Lung microvascular endothelial cell (primary cell): ENCODE data around the gene BCAS3. TPM values are rescaled to one million over a fixed set of nuclear protein-coding genes. Genes with fewer than 3 reads are reported as not detected.

ENCODE experiments used
- DNase-seq, 2 donors: peaks; one replicate each; pipeline versions ENCODE4 v3.0.0 to v3.0.0-alpha.2; 2010; ENCODE audit warnings: low read depth in 2 of 2
- total RNA-seq: library from RNA; depleted of rRNA; stranded (reverse); fragments of >200 nt; gene quantifications from 2 replicates; pipeline ENCODE4 v1.2.1, GENCODE V29; 2014

Gene BCAS3
- total RNA-seq, 1 donor from 2014 or later = 17.9 TPM

DNA sequence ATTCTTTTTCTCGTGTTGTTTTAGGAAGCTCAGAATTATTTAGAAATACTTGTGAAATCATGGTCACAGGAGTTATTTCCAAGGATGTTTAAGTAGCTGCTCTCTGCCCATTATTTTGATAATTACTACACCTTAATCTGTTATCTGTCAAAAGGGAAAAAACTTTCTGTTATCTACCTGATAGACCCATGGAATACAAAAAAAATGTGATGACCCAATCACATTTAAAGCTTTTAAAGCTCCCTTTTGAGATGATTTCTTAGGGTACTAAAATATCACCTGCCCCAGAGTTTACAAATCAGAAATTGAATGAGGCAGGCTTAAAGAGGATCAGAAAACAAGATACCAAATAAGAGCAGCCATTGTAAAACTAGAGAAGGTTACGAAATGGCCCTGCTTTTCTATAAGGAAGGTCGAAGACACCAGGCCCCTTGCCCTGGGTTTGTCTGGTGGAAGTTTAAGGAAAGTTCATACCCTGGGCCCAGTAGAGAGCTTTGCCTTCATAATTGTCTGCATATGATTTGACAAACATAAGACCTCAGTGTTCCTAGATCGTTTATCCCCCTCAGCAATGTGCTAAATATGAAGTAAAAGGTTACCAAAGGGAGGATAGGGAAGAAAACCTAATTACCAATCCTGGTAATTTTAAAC lies 572.1 kb downstream of the BCAS3 start:
- no peak for DNase-seq

DNA sequence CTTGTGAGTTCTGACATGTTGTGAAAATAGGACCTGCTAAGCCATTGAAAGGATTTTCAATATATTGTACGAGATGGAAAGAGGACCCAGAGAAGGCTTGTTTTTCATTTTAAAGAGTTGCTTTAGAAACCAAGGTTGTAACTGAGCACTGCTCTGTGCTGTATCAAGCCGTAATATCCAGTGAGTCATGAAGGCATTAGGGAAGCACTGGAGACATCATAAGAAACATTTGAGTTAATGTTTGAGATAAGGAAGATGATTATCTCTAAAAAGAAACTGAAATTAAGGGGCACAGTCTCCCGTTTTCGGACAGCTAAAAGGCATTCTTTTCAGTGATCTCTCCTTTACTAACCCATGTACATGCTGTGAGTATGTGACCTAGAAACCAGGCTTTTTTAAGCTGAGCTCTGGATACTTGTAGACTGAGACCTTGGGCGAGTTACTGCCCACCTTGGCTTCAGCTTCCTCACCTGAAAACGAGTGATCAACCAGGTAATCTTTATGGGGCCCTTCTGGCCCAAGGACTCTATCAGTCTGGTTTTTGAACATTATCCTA lies 572.8 kb downstream of the BCAS3 start:
- peak in 1 of 2 donors; percentile 38 for DNase-seq

DNA sequence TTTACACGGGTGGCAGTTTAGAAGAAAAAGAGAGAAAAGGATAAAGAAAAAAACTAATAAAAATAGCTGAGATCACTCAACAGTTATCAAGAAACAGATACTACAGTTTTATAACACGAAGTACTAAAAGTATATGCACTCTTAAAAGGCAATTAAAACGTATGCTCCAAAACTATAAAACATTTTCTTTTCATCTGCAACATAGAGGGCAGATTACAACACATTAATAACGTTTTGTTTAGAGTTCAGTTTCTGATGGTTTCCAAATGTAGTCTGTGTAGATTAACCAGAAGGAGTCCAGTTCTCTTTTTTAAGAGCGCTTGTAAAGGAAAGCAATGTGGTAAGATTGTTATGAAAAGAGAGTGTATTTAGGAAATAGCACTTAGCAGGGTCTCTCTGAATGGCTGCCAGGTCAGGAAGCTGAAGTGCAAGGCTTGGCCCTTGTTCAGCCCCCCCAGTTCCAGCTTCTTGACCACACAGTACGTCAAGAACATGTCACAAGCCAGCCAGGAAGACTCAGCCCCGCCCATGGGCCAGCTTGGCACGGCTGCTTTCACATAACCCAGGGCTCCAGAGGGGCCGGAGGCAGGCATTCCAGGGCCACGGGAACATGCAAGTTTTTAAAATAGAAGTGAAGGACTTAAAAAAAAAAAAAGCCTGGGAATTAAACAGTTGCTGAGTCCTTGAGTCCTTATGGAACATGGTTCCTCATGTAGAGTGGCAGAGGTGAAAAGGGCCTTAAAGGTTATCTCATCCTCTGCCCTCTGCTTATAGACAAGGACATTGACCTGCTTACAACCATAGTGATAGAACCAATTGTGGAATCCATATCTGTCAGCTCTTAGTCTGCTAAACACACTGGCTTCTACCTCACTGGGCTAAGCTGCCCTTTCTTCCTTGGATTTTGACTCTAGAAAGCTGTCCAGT lies 574.6 kb downstream of the BCAS3 start:
- DNase-seq = peak in 1 of 2 donors; percentile 93

DNA sequence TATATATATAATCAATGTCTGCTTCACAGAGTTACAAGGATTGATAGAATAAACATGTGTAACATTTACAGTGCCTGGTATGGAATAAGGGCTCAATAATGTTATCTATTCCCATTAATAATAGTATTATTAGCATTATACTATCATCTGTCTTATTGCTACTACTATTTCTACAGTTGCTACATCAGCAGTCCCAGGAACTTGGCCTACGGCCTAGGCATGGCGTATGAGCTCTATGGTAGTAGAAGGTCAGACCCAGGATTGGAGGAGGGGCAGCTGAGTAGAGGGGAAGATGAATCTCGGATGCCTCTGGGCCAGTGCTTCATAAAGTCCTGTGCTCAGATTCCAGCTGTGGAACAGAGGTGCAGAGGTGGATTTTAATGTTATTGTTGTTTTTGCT lies 575.7 kb downstream of the BCAS3 start:
- no peak for DNase-seq

DNA sequence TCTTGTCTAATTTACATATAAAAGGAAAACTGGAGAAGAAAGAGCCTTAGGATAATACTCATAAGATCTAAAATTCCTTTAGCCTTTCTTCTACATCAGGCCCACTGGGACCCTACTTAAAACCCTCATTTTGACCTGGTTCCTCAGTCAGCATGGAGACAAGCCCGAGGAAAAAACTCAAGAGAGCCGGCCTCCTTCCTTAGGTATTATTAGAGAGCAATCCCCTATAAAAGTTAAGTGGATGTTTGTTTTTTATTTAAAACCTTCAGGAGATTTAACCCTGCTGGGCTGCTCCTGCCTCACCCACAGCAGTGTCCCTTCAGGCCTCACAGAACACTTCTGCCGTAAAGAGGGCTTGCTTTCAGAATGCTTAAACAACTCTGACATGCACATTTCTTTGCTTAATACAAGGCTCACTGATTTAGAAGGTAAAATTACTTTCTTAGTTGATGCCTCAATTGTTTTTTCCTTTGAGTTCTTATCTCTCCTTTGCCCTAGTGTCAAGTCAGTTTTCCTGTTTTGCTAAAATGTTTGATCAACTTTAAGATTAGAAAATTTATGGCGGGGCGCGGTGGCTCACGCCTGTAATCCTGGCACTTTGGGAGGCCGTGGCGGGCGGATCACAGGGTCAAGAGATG lies 576.4 kb downstream of the BCAS3 start:
- no peak for DNase-seq

DNA sequence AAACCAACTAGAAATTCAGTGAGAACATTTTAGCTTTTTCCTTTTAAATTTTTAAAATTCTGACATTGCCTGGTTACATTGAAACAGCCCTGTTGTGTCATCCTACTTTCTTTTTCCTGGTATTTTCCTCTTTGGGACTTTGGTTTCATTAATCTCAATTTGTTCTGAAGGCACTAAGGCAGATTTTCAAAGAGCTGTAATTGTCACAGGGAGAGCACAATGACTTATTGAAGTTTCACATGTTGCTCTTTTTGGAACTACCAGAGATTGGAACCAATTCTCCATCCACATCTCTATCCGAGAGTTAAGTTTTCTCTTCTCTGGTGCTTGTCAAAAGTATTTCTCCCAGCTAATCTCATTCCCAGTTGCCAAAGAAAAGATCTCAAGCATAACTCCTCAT lies 577.3 kb downstream of the BCAS3 start:
- DNase-seq = no peak

DNA sequence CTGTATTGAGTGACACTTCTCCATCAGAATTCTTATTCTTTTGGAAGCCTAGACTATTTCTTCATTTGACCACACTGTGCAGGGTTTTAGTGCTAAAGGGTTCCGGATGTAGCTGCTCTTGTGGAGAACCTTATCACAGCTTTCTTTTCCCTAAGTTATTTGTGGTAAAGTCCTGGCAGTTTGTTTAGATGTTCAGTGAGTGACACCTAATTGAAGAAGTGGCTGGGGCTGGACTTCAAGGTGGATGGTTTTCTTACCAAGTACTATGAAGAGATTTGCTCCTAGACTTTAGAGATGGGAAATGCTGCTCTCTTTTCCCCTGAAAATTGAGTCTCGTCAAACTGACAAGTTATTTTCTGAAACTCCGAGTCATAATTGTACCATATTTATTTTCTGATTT lies 578.0 kb downstream of the BCAS3 start:
- DNase-seq = no peak

DNA sequence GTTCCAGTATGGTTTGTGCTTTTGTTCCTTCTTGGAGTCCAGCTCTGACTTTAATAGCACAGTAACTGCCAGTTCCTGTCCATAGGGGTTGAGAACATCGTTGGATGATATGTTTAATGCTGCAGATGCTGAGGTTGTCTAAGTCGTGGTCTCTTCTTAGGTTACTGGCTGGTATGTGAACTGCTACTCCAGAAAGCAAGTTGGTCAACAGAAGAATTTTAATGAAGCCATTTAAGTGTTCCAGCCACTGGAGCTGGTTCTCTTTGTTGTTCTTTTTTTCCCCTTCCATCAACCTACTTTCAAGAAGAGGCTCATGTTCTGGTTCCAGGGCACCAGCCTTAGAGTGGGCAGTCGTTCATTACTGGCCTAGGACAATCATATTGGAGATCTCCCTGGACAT lies 581.7 kb downstream of the BCAS3 start:
- no peak for DNase-seq

DNA sequence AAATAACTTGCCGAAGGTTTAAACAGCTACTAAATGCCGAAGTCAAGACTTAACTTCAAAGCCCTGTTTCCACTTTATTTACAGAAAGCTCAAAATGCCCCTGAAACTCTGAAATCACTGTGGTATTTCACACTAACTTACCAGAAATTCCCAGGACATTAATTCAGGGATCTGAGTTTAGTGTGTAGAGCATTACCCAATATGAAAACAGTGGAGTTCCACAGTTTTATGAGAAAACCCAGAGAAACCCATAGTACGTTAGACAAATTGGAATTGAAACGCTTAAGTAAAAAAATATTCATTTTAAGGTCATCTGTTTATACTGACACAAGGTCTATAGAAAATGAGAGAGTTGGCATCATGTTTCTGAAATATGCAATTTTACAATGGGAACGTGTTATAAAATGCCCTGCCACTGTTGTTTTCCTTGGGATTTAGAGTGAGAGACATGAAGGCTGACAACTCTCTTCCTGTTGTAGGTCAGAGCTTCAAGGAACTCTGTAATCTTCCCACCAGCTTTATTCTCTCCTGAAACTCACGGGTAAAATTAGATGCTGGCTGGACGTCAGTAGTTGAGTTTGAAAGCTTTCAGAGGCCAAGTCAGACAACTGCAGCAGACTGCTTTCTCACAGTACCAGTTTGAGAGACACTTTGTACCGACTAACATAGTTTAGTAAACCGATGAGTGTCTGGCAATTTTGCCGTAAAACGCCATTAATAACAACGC lies 582.6 kb downstream of the BCAS3 start:
- no peak for DNase-seq

DNA sequence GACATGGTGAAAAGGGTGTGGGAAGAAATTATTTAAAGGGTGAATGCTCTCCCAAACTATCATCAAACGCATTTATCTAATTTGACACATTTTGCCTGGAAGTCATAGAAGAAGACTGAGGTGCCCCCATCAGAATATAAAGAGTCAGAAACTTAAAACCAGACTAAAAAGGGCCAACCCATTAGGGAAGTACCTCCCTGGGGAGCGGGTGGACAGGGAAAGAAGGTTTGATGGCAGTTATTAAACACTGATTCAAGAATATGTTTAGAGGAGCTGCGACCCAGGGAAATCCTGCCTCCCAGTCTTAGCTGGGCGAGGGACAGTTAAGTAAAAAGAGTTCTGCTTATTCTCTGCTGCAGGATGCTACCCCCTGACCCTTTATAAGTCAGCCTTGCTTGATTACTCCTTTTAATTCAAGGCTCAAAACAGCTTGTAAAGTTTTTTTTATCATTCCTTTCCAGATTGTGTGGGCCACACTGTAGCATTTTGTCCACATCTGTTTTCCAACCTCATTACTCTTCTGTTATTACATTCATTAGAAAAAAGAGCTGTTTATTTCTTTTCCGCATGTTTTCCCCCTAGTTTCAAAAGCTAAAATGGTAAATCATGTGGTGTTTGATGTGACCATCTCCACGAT lies 583.5 kb downstream of the BCAS3 start:
- no peak for DNase-seq

DNA sequence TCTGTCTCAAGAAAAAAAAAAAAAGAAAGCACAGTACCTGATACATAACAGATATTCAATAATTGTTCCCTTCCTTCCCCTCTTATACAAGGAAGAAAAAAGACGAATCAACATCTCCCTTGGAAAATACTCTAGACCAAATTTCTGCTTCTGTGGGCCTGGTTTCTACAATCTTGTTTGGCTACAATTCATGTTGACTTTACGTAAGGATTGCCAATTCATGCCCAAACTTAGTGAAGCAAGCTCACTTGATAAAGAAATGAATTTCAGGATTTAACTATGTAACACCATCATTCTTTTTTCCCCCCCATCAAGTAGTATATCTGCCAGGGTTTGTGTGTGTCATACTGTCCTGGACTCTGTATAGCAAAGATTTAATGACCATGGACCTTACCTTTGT lies 587.7 kb downstream of the BCAS3 start:
- DNase-seq = no peak

DNA sequence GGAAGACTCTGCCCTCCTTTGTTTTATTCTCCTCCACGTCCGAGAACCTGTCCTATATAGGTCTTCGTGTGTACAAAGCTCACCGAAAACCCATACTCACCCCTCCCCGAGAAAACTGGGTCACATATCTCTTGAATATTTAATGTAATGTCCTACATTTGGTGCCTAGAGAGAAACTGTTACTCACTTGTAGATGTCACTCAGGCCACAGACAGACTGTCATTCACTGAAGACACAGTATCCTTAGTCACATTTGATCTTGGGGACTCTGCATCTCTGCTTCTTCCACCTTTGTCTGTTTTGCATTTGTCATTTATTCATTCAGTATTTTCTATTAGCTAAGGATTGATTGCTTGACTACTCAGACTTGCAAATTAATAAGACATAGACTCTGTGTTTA lies 590.2 kb downstream of the BCAS3 start:
- no peak for DNase-seq

DNA sequence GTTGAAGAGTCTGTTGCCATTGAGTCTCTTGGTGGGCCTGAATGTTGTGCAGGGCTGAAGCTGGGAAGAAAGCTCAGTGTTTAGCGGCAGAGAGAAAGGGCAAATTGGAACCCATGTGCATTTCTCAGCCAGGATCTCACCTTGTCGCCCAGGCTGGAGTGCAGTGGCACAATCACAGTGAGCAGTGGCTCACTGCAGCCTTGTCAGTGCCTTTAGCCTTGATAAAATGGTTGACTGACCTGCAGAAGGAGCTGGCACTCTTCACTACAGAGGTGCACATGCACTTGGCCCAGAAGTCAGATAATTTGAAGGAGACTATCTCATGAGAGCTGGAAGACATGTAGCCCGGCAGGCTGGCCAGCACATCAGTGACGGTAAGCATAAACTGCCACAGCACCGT lies 597.7 kb downstream of the BCAS3 start:
- no peak for DNase-seq

DNA sequence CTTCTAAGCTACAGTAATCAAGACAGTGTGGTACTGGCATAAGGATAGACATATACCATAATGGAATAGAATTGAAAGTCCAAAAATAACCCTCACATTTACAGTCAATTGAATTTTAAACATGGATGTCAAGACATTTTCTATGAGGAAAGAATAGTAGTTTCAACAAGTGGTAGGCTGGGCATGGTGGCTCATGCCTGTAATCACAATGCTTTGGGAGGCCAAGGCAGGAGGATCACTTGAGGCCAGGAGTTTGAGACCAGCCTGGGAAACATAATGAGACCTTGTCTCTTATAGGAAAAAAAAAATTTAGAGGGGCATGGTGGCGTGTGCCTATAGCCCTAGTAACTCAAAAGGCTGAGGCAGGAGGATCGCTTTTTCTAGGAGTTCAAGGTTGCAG lies 599.2 kb downstream of the BCAS3 start:
- no peak for DNase-seq

DNA sequence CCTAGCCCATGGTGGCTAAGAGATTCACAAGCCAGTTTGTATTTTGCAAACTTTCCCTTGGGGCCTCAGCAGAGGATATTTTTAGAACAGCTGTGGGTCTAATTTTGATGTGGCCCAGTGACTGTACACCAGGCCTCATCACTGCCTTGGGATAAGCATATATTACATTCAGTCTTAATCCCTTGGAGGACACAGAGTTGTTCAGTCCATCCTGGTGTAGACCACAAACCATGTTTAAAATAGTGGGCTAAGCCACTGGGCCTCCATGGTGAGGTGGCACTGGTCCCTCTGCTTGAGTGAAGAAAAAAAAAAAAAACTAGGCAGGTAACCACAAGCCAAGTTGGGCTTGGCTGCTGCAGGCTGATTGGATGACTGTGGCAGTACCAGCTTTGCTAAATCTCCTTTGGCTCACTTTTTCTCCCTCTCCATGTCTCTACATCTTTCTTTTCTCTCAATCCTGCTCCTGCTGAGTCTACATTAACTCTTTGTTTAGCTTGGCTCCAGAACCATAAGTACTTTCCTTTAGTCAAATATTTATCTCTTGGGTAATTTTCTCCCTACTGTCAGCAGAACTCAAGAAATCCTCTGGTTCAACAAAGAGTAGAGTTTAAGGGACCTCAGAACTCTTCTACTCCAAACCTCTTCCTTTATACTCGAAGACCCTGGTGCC lies 602.0 kb downstream of the BCAS3 start:
- no peak for DNase-seq

DNA sequence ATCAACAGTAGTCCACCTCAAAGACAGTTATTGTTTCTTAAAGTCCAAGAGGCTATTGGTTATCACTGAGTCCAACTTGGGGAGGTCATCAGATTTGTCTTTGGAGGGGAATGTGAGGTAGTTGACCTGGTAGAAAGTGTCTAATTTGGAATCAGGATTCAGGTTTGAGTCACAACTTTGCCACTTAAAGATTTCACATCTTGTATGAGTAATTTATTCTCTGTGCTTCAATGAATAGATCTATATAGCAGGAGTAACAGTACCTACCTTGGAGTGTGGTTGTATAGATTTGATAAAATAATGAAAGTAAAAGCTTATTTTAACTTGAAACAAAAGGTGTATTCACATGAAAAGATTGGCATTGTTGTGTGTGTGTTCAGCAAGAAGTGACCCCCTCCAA lies 602.7 kb downstream of the BCAS3 start:
- DNase-seq = no peak

DNA sequence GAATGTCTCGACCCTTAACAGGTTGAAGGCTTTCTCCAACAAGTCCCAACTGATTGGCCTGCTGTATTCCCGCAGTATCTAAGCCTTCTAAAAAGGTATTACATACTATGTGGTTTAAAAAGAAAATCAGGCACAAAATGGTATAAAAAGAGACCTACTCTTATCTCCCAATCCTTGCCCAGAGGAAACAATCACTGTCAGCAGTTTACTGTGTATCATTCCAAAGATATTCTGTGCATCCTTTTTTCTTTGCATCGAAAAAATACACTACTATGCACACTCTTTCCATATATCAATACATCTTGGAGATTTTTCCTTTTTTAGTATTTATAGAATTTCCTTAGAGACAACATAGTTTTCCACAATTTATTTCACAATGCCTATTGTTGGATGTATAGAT lies 603.2 kb downstream of the BCAS3 start:
- DNase-seq = no peak

DNA sequence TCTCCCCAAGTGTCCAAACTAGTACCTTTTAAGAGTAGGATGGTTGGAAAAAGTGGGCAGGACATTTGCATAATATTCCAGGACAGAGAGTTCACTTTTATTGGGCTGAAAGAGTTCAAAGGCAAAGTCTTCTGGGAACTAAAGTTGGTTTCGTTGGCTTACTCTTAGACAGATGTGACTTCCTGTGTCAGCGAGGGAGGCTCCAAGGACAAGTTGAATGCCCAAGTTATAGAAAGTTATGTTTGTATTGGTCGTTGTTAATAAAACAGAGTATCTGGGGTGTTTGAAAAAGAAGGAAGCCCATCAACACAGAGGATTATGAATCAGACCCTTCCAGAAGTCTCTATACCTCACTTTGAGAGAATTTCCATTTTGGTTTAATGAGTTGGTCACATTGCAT lies 604.7 kb downstream of the BCAS3 start:
- DNase-seq = no peak

DNA sequence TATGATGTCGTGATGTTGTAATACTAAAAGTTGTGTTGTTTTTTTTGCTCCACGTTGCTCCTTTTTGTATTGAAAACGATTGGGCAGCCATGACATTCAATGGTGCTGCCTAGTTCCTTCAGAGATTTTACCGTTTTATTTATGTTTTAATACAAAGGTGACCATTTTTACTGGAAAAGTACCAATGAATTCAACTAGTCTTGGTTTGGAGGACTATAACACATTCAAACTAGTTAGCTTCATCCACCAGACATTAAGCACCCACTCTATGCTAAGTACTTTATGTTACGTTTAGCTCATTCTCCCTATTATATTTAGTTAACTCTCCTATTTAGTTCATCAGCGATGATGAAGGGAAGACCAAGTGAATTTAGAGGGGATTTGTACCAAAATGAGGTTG lies 605.4 kb downstream of the BCAS3 start:
- no peak for DNase-seq

DNA sequence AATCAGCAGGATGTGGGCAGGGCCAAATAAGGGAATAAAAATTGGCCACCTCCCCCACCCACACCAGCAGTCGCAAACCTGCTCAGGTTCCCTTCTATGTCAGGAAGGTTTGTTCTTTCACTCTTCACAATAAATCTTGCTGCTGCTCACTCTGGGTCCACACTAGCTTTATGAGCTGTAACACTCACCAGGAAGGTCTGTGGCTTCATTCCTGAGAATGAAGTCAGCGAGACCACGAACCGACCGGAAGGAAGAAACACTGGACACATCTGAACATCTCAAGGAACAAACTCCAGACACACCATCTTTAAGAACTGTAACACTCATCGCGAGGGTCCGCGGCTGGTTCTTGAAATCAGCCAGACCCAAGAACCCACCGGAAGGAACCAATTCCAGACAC lies 606.5 kb downstream of the BCAS3 start:
- no peak for DNase-seq

DNA sequence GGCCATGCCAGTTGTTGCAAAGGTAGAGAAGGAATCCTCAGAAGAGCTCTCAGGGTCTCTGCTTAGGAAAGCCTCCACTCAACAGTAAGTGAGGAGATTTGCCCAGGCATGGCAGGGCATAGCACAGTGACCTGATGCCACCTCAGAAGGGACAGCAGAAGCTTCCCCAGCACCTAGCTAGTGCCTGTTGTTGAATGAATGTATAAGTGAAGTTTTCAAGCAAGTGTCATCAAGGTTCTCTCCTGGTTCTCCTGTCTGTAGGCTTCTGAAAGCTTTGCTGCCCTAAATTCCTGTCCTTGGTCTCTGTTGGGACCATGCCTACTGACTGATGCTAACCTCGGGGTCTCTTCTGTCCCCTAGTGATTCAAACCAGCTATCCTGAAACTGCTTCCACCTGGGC lies 607.1 kb downstream of the BCAS3 start:
- no peak for DNase-seq
